ENCODE measurements around the gene CDH1. TPM values are rescaled to one million over a fixed set of nuclear protein-coding genes. Genes with fewer than 3 reads are reported as not detected.

Gene CDH1
- total RNA-seq, 3 donors from 2014 or later (not counting 1 experiment from before 2014, with no cell fraction given) = 0.50 TPM; not detected in 2

DNA sequence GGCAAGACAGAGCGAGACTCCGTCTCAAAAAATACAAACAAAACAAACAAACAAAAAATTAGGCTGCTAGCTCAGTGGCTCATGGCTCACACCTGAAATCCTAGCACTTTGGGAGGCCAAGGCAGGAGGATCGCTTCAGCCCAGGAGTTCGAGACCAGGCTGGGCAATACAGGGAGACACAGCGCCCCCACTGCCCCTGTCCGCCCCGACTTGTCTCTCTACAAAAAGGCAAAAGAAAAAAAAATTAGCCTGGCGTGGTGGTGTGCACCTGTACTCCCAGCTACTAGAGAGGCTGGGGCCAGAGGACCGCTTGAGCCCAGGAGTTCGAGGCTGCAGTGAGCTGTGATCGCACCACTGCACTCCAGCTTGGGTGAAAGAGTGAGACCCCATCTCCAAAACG lies 531 bp upstream of the CDH1 start:
- Mint-ChIP-seq H3K4me3 (peak overlapping the region; percentile 65), H3K4me1 (peaks cover 5 to 18% of the 10 kb centered on the region in 2 donors), H3K27me3 (ENCODE audit: low read depth in 2 of 2) (peaks cover 25 to 38% of the 10 kb centered on the region in 2 donors), H3K36me3 (no peaks in the 10 kb centered on the region), H3K9me3 (no peaks in the 10 kb centered on the region), H3K27ac (no peak overlapping the region)
- intact Hi-C loops (cut with micrococcal nuclease) = no loop called here
- Histone ChIP-seq H3K27ac (ENCODE audit: low read length) (no peak overlapping the region), H3K27me3 (ENCODE audit: control insufficient read depth, insufficient read depth, low read length) (peaks cover 17% of the 10 kb centered on the region), H3K4me1 (ENCODE audit: control insufficient read depth, insufficient read depth, low read length) (peaks cover 8% of the 10 kb centered on the region), H3K4me3 (ENCODE audit: low read length) (no peak overlapping the region), H3K36me3 (ENCODE audit: control insufficient read depth, insufficient read depth, low read length) (no peaks in the 10 kb centered on the region), H3K9me3 (ENCODE audit: control insufficient read depth, insufficient read depth, low read length) (no peaks in the 10 kb centered on the region)
- WGBS (ENCODE audit: insufficient coverage) = 88% methylated on average over 12 of the region's 12 CpGs
- no peak for ATAC-seq
- DNase-seq = no peak
- TF ChIP-seq, protein P1, sequence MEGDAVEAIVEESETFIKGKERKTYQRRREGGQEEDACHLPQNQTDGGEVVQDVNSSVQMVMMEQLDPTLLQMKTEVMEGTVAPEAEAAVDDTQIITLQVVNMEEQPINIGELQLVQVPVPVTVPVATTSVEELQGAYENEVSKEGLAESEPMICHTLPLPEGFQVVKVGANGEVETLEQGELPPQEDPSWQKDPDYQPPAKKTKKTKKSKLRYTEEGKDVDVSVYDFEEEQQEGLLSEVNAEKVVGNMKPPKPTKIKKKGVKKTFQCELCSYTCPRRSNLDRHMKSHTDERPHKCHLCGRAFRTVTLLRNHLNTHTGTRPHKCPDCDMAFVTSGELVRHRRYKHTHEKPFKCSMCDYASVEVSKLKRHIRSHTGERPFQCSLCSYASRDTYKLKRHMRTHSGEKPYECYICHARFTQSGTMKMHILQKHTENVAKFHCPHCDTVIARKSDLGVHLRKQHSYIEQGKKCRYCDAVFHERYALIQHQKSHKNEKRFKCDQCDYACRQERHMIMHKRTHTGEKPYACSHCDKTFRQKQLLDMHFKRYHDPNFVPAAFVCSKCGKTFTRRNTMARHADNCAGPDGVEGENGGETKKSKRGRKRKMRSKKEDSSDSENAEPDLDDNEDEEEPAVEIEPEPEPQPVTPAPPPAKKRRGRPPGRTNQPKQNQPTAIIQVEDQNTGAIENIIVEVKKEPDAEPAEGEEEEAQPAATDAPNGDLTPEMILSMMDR (IDR thresholded peaks at IDR 0.05) = no peak

DNA sequence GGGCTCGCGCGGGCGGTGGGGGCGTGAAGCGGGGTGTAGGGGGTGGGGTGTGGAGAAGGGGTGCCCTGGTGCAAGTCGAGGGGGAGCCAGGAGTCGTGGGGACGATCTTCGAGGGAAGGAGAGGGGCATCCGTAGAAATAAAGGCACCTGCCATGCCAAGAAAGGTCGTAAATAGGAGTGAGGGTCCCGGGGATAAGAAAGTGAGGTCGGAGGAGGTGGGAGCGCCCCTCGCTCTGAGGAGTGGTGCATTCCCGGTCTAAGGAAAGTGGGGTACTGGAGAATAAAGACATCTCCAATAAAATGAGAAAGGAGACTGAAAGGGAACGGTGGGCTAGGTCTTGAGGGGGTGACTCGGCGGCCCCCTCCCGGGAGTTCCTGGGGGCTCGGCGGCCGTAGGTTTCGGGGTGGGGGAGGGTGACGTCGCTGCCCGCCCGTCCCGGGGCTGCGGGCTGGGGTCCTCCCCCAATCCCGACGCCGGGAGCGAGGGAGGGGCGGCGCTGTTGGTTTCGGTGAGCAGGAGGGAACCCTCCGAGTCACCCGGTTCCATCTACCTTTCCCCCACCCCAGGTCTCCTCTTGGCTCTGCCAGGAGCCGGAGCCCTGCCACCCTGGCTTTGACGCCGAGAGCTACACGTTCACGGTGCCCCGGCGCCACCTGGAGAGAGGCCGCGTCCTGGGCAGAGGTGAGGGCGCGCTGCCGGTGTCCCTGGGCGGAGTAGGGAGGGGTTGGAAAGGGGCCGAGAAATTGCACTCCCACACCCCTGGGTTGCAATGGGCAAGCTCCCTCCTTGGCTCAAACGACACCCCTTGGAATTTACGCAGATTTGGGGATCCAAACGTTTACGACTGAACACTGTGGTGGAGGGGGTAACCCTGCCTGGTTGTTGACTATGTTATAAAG lies 888 bp downstream of the CDH1 start:
- H3K27ac ChIP-seq (ENCODE audit: low read length) = no peak overlapping the region
- 31% methylated on average over 58 of the region's 58 CpGs for WGBS (ENCODE audit: insufficient coverage)

DNA sequence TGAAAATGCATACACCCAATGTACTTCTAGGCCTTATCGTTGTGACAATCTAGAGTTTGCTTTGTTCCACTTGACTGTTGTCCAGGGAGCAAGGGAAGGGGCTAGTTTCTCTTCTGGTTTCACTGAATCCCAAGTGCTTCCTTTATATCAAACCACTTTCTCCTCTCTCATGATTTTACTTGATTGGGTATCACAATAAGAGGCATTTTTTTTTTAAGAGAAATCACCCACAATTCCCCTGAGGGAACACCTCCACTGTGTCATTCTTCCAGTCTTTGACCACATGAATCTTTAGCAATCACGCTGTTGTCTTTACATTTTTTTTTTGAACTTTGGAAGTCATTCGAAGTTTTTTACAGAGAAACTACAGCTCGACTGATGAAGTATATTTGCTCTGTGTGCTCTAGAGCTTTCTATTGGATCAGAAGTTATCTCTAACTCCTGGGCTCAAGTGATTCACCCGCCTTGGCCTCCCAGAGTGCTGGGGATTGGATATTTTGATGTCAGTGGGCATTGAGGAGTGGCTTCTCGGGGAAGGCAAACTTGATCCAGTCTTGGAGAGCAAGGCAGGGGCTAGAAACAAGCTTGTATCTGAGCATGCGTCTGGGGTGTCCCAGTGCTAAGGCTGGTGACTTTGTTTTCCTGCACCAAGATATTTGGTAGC lies 3.0 kb downstream of the CDH1 start:
- Mint-ChIP-seq H3K36me3 (no peaks in the 10 kb centered on the region), H3K27me3 (ENCODE audit: low read depth in 2 of 2) (peaks cover 24 to 38% of the 10 kb centered on the region in 2 donors), H3K4me3 (no peak overlapping the region), H3K4me1 (peaks cover 5 to 18% of the 10 kb centered on the region in 2 donors), H3K27ac (no peak overlapping the region), H3K9me3 (no peaks in the 10 kb centered on the region)
- Histone ChIP-seq H3K4me1 (ENCODE audit: control insufficient read depth, insufficient read depth, low read length) (peaks cover 8% of the 10 kb centered on the region), H3K27ac (ENCODE audit: low read length) (no peak overlapping the region), H3K36me3 (ENCODE audit: control insufficient read depth, insufficient read depth, low read length) (no peaks in the 10 kb centered on the region), H3K27me3 (ENCODE audit: control insufficient read depth, insufficient read depth, low read length) (peaks cover 17% of the 10 kb centered on the region), H3K9me3 (ENCODE audit: control insufficient read depth, insufficient read depth, low read length) (no peaks in the 10 kb centered on the region), H3K4me3 (ENCODE audit: low read length) (no peak overlapping the region)
- 68% methylated on average over 7 of the region's 7 CpGs for WGBS (ENCODE audit: insufficient coverage)
- intact Hi-C loops (cut with micrococcal nuclease) = no loop called here
- ATAC-seq (no peak), DNase-seq (no peak)
- TF ChIP-seq, protein P1 (IDR thresholded peaks at IDR 0.05) = no peak

More for the DNA sequence above, 888 bp downstream of the CDH1 start:
- H3K4me3 Mint-ChIP-seq = no peak overlapping the region
- intact Hi-C loops (cut with micrococcal nuclease) = no loop called here
- H3K4me1 Mint-ChIP-seq = peaks cover 5 to 18% of the 10 kb centered on the region in 2 donors
- H3K4me1 ChIP-seq (ENCODE audit: control insufficient read depth, insufficient read depth, low read length) = peaks cover 8% of the 10 kb centered on the region
- H3K4me3 ChIP-seq (ENCODE audit: low read length) = no peak overlapping the region
- no peak for ATAC-seq
- no peaks in the 10 kb centered on the region for H3K36me3 ChIP-seq (ENCODE audit: control insufficient read depth, insufficient read depth, low read length)
- peaks cover 17% of the 10 kb centered on the region for H3K27me3 ChIP-seq (ENCODE audit: control insufficient read depth, insufficient read depth, low read length)
- H3K27ac Mint-ChIP-seq = no peak overlapping the region
- H3K9me3 Mint-ChIP-seq = no peaks in the 10 kb centered on the region
- no peaks in the 10 kb centered on the region for H3K9me3 ChIP-seq (ENCODE audit: control insufficient read depth, insufficient read depth, low read length)
- TF ChIP-seq, protein P1 (IDR thresholded peaks at IDR 0.05) = no peak
- peaks cover 21 to 38% of the 10 kb centered on the region in 2 donors for H3K27me3 Mint-ChIP-seq (ENCODE audit: low read depth in 2 of 2)
- H3K36me3 Mint-ChIP-seq = no peaks in the 10 kb centered on the region
- DNase-seq = no peak
